OCI-LY7 (cell line): ENCODE data around the gene ERC1.

ENCODE experiments used
- CTCF ChIP-seq: fragments of 200-600 bp; sonication (generic); conservative IDR thresholded peaks from 2 replicates; pipeline ENCODE4 v1.5.1; 2014; ENCODE audit warnings: mild to moderate bottlenecking, antibody characterized with exemption, low read length, moderate library complexity, mixed read lengths
- EZH2phosphoT487 ChIP-seq: fragments of 200-600 bp; sonication (generic); IDR thresholded peaks from 2 replicates; pipeline ENCODE4 v1.6.1; 2018; ENCODE audit warnings: low read depth, borderline replicate concordance, mild to moderate bottlenecking, mixed run types, antibody characterized with exemption, low read length, moderate library complexity, mixed read lengths

- TF ChIP-seq CTCF (no peak), EZH2phosphoT487 (no peak)
These were observed 419.8 kb downstream of the ERC1 start for GRCh38 chr12:1410794-1411193.
